Measurements from ENCODE around the gene COX7B.
"Not testable (repeated sequence)": the region's sequence is repeated elsewhere in the genome, so short reads cannot be mapped to it uniquely, and the experiment has no call there.

COX7B gene

DNA sequence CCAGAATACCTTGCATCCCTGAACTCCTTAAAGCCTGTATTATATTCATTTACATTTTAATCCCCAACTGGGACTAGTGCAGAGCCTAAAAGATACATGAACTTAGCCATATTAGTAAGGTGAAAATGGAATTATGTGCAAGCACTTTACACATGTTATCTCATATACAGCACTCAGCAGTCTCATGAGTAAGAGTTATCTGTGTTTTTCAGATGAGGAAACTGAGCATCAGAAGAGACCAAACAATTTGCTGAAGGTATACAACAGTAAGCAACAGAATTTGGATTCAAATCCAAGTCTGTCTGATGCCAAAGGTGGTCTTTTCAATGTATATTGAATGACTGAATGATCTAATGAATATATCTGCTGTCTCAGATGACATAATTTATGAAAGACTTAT is 23.5 kb downstream of the COX7B start:
- H2AFZ ChIP-seq (ENCODE audit: low read depth, low read length) = no peak overlapping the region
- no peaks in the 10 kb centered on the region for H3K4me1 ChIP-seq (ENCODE audit: insufficient read depth, low read length)
- H3K4me3 ChIP-seq (ENCODE audit: low read length) = no peak overlapping the region
- H3K36me3 ChIP-seq (ENCODE audit: insufficient read depth, low read length) = no peaks in the 10 kb centered on the region
- H3K27me3 ChIP-seq (ENCODE audit: insufficient read depth, low read length) = no peaks in the 10 kb centered on the region
- no peaks in the 10 kb centered on the region for H3K9me3 ChIP-seq (ENCODE audit: low read length)

DNA sequence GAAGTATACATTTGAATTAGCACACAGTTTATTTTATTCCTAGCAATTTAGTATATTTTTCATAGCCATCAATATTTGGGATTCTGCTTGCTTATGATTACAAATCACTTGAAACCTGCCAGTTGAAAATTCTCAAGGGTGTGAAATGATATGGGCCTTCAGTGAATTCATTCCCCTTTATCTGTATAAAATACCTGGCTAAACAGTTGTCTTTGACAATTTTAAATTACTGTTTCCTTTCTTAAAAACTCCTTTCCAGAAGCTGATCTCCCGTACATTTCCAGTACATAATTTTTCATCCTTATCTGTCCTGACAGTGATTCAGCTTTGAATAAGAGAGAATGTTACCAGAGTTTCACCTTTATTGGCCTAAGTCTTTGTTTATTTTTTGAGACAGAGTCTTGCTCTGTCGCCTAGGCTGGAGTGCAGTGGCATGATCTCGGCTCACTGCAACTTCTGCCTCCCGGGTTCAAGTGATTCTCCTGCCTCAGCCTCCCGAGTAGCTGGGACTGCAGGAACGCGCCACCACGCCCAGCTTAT is 25.1 kb downstream of the COX7B start:
- Histone ChIP-seq H3K4me3 (ENCODE audit: low read length) (no peak overlapping the region), H3K27me3 (ENCODE audit: insufficient read depth, low read length) (no peaks in the 10 kb centered on the region), H3K9me3 (ENCODE audit: low read length) (no peaks in the 10 kb centered on the region), H2AFZ (ENCODE audit: low read depth, low read length) (no peak overlapping the region), H3K4me1 (ENCODE audit: insufficient read depth, low read length) (no peaks in the 10 kb centered on the region), H3K36me3 (ENCODE audit: insufficient read depth, low read length) (no peaks in the 10 kb centered on the region)

DNA sequence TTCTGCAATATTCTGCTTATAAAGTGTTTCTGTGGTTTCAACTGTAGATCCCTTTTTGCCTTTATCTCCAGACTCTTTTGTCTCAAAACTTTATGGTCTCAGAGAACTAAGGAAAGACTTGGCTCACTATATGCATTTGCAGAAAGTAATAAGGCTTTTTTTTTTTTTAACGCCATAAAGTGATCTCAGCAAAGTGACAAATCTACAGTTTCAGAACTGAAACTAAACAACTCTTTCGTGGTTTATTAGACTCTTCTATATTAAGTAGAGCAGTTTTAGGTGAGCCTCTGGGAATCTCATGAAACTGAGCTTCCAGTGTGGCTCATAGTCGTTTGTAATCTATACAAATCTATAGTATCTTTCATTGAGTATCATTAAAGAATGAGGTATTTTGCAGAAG is 26.5 kb downstream of the COX7B start:
- Histone ChIP-seq H3K36me3 (ENCODE audit: insufficient read depth, low read length) (no peaks in the 10 kb centered on the region), H3K9me3 (ENCODE audit: low read length) (no peaks in the 10 kb centered on the region), H3K4me3 (ENCODE audit: low read length) (no peak overlapping the region), H2AFZ (ENCODE audit: low read depth, low read length) (no peak overlapping the region), H3K27me3 (ENCODE audit: insufficient read depth, low read length) (no peaks in the 10 kb centered on the region), H3K4me1 (ENCODE audit: insufficient read depth, low read length) (no peaks in the 10 kb centered on the region)

DNA sequence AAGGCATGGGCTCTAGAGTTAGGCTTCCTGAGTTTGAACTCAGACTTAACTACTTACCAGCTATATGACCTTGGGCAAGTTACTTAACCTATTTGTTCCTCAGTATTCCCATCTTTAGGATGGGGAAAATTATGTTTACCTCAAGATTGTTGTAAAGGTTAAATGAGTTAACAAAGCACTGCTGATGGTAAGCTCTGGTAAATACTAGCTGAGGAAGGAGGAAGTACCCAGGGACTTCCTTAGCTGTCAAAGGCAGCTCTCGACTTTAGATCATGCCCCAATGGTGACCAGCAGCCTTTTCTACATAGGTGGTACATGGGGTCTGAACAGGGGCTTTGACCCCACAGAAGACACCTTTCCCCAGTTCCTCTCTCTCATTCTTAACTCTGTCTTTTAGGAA is 31.3 kb downstream of the COX7B start:
- Histone ChIP-seq H3K4me1 (ENCODE audit: insufficient read depth, low read length) (no peaks in the 10 kb centered on the region), H3K9me3 (ENCODE audit: low read length) (no peaks in the 10 kb centered on the region), H3K4me3 (ENCODE audit: low read length) (no peak overlapping the region), H3K27me3 (ENCODE audit: insufficient read depth, low read length) (no peaks in the 10 kb centered on the region), H2AFZ (ENCODE audit: low read depth, low read length) (no peak overlapping the region), H3K36me3 (ENCODE audit: insufficient read depth, low read length) (no peaks in the 10 kb centered on the region)

DNA sequence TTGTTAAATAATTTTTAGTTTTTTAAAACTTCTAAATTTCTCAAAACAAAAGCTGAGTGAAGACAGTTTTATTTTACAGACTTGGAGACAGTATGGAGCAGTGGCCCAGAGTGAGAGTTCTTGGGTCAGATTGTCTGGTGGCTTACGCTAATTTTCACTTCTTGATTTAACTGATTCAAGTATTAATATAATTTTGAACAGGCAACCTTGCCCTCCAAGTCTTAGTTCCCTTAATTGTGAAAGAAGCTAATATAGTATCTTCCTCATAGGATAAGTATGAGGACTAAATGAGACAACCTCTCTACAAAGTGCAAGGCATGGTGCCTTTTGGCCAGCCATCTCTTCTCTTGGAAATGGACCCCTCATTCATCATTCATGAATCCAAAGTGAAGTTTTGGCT is 36.6 kb downstream of the COX7B start:
- H2AFZ ChIP-seq (ENCODE audit: low read depth, low read length) = no peak overlapping the region
- H3K4me1 ChIP-seq (ENCODE audit: insufficient read depth, low read length) = no peaks in the 10 kb centered on the region
- H3K9me3 ChIP-seq (ENCODE audit: low read length) = no peaks in the 10 kb centered on the region
- H3K27me3 ChIP-seq (ENCODE audit: insufficient read depth, low read length) = no peaks in the 10 kb centered on the region
- no peaks in the 10 kb centered on the region for H3K36me3 ChIP-seq (ENCODE audit: insufficient read depth, low read length)
- no peak overlapping the region for H3K4me3 ChIP-seq (ENCODE audit: low read length)

DNA sequence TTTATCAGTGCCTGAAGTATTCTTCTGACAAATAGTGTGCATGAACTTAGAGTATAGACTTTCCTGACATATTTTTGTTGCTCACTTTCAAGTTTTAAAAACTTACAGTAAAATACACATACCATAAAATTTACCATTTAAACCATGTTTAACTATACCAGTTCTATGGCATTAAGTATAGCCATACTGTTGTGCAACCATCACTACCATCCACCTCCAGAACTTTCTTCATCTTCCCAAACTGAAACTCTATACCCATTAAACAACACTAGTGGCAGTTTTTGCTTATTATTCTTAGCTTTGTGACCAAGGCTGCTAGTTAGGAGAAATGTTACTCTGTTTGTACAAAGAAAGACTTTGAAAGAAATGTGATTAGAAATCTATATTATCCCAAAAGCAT is 37.0 kb downstream of the COX7B start:
- no peak overlapping the region for H3K4me3 ChIP-seq (ENCODE audit: low read length)

DNA sequence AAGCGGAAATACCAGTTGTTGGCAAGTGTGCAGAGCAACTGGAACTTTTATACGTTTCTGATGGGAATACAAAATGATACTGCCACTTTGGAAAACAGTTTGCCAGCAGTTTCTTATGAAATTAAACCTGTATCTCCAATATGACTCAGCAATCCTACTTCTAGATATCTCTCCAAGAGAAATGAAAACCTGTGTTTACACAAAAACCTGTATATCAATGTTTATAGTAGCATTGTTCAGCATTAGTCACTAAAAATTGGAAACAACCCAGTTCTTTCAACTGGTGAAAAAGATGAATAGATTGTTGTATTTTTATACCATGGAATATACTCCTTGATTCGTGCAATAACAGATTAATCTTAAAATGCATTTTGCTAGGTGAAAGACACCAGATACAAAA is 38.0 kb downstream of the COX7B start:
- Histone ChIP-seq H3K9me3 (ENCODE audit: low read length) (no peaks in the 10 kb centered on the region), H3K4me3 (ENCODE audit: low read length) (no peak overlapping the region), H3K27me3 (ENCODE audit: insufficient read depth, low read length) (no peaks in the 10 kb centered on the region), H3K4me1 (ENCODE audit: insufficient read depth, low read length) (no peaks in the 10 kb centered on the region), H3K36me3 (ENCODE audit: insufficient read depth, low read length) (no peaks in the 10 kb centered on the region), H2AFZ (ENCODE audit: low read depth, low read length) (no peak overlapping the region)

More for the DNA sequence above, 37.0 kb downstream of the COX7B start:
- Histone ChIP-seq H2AFZ (ENCODE audit: low read depth, low read length) (no peak overlapping the region), H3K27me3 (ENCODE audit: insufficient read depth, low read length) (no peaks in the 10 kb centered on the region), H3K9me3 (ENCODE audit: low read length) (no peaks in the 10 kb centered on the region), H3K36me3 (ENCODE audit: insufficient read depth, low read length) (no peaks in the 10 kb centered on the region), H3K4me1 (ENCODE audit: insufficient read depth, low read length) (no peaks in the 10 kb centered on the region)

DNA sequence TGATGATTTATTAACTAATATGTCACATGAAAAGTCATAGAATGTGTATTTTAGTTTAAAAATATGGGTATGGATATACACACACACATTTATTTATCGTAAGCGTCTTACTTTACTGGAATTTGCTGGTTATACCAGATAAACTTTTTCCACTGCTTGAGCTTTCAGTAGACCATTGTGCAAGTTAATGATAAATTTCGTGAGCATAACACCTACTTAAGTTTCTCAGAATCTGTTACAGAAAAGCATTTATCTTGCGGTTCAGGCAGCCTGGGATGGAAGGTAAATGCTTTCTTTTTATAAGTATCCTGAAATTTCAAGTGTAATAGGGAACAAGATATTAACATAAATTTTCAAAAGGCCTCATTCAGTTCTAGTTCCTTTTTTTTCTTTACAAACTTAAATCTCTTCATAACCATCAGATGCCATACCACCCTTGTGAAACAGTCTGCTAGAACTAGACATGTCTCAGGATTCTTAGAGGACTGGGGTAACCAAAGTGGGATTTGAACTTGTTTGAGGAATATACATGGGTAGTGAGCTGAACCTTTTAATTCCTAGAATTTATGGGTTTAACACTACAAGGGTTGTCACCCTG is 38.9 kb downstream of the COX7B start:
- H3K4me3 ChIP-seq (ENCODE audit: low read length) = no peak overlapping the region
- H3K9me3 ChIP-seq (ENCODE audit: low read length) = no peaks in the 10 kb centered on the region

DNA sequence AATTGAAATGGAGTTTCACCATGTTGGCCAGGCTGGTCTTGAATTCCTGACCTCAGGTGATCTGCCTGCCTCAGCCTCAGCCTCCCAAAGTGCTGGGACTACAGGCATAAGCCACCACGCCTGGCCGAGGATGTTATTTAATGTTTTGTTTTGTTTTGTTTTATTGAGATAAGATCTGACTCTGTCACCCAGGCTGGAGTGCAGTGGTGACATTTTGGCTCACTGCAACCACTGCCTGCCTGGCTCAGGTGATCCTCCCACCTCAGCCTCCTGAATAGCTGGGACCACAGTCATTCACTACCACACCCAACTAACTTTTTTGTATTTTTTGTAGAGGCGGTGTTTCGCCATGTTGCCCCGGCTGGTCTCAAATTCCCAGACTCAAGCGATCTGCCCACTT is 45.8 kb downstream of the COX7B start:
- not testable (repeated sequence) for H3K36me3 ChIP-seq (ENCODE audit: insufficient read depth, low read length)

More for the DNA sequence above, 38.9 kb downstream of the COX7B start:
- Histone ChIP-seq H3K36me3 (ENCODE audit: insufficient read depth, low read length) (no peaks in the 10 kb centered on the region), H3K27me3 (ENCODE audit: insufficient read depth, low read length) (no peaks in the 10 kb centered on the region), H3K4me1 (ENCODE audit: insufficient read depth, low read length) (no peaks in the 10 kb centered on the region), H2AFZ (ENCODE audit: low read depth, low read length) (no peak overlapping the region)

DNA sequence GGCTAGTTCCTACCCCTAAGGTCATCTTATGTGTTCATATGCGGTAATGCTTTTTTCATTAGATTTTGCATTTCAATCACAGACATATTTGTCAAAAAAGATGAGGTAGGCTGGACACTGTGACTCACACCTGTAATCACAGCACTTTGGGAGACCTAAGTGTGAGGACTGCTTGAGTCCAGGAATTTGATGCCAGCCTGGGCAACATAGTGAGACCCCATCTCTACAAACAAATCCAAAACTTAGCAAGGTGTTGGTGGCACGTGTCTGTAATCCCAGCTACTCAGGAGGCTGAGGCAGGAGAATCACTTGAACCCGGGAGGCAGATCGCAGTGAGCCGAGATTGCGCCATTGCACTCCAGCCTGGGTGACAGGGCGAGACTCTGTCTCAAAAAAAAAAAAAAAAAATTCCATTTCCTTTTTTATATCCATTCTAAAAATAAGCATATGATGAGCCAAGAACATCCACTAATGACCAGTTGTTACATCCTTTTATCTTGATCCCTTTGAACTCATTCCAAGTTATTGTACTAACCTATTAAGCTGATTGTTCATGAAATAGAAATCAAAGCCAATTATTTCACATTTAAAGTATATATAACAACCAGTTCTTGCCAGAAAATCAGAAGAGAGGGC is 46.8 kb downstream of the COX7B start:
- Histone ChIP-seq H2AFZ (ENCODE audit: low read depth, low read length) (no peak overlapping the region), H3K27me3 (ENCODE audit: insufficient read depth, low read length) (no peaks in the 10 kb centered on the region)

More for the DNA sequence above, 45.8 kb downstream of the COX7B start:
- not testable (repeated sequence) for H3K9me3 ChIP-seq (ENCODE audit: low read length); H3K27me3 ChIP-seq (ENCODE audit: insufficient read depth, low read length); H3K4me1 ChIP-seq (ENCODE audit: insufficient read depth, low read length); H3K4me3 ChIP-seq (ENCODE audit: low read length); H2AFZ ChIP-seq (ENCODE audit: low read depth, low read length)

DNA sequence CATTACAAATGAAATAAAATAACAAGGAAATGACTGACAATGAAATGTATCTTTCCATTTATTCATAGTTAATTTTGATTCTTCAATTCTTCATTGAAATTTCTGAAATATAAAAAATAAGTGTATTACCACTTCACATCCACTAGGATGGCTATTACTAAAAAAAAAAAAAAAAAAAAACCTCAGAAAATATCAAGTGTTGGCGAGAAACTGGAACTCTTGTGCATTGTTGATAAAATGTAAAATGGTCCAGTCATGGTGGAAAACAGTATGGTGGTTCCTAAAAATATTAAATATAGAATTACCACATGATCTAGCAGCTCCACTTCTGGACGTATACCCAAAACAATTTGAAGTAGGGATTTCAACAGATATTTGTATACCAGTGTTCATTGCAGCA is 47.3 kb downstream of the COX7B start:
- Histone ChIP-seq H3K4me1 (ENCODE audit: insufficient read depth, low read length) (no peaks in the 10 kb centered on the region), H3K27me3 (ENCODE audit: insufficient read depth, low read length) (no peaks in the 10 kb centered on the region), H3K4me3 (ENCODE audit: low read length) (no peak overlapping the region), H3K9me3 (ENCODE audit: low read length) (no peaks in the 10 kb centered on the region), H2AFZ (ENCODE audit: low read depth, low read length) (no peak overlapping the region), H3K36me3 (ENCODE audit: insufficient read depth, low read length) (no peaks in the 10 kb centered on the region)

More for the DNA sequence above, 46.8 kb downstream of the COX7B start:
- Histone ChIP-seq H3K9me3 (ENCODE audit: low read length) (no peaks in the 10 kb centered on the region), H3K36me3 (ENCODE audit: insufficient read depth, low read length) (no peaks in the 10 kb centered on the region), H3K4me3 (ENCODE audit: low read length) (no peak overlapping the region), H3K4me1 (ENCODE audit: insufficient read depth, low read length) (no peaks in the 10 kb centered on the region)

DNA sequence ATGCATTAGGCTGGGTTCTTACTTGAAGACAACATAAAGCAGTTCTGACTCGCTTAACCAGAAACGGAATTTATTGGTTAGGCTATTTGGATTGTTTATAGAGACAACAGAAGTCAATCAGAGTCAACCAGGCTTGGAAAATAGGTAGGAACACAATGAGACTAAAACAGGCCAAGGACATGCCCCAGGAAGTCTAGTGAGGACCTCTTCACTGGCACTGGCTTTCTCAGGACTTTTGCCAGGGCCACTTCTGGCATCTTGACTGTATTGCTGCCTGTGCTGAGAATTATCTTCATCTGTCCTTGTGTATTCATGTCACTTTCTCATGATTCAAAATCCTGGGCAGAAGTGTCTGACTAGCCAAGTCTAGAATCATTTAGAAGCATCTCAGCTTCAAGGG is 50.6 kb downstream of the COX7B start:
- no peaks in the 10 kb centered on the region for H3K4me1 ChIP-seq (ENCODE audit: insufficient read depth, low read length)
- no peaks in the 10 kb centered on the region for H3K9me3 ChIP-seq (ENCODE audit: low read length)
- no peak overlapping the region for H2AFZ ChIP-seq (ENCODE audit: low read depth, low read length)
- H3K27me3 ChIP-seq (ENCODE audit: insufficient read depth, low read length) = no peaks in the 10 kb centered on the region
- no peak overlapping the region for H3K4me3 ChIP-seq (ENCODE audit: low read length)
- no peaks in the 10 kb centered on the region for H3K36me3 ChIP-seq (ENCODE audit: insufficient read depth, low read length)

DNA sequence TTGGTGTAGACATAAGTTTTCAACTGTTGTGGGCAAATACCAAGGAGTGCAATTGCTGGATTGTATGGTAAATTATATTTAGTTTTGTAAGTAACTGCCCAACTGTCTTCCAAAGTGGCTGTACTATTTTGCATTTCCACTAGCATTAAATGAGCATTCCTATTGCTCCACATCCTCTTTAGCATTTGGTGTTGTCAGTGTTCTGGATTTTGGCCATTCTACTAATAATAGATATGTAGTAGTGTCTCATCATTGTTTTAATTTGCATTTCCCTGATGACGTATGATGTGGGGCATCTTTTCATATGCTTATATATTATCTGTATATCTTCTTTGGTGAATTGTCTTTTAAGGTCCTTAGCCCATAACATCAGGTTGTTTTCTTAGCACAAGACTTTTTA is 52.9 kb downstream of the COX7B start:
- no peaks in the 10 kb centered on the region for H3K4me1 ChIP-seq (ENCODE audit: insufficient read depth, low read length)
- no peak overlapping the region for H3K4me3 ChIP-seq (ENCODE audit: low read length)
- no peaks in the 10 kb centered on the region for H3K27me3 ChIP-seq (ENCODE audit: insufficient read depth, low read length)
- no peaks in the 10 kb centered on the region for H3K36me3 ChIP-seq (ENCODE audit: insufficient read depth, low read length)
- H3K9me3 ChIP-seq (ENCODE audit: low read length) = no peaks in the 10 kb centered on the region
- H2AFZ ChIP-seq (ENCODE audit: low read depth, low read length) = no peak overlapping the region

DNA sequence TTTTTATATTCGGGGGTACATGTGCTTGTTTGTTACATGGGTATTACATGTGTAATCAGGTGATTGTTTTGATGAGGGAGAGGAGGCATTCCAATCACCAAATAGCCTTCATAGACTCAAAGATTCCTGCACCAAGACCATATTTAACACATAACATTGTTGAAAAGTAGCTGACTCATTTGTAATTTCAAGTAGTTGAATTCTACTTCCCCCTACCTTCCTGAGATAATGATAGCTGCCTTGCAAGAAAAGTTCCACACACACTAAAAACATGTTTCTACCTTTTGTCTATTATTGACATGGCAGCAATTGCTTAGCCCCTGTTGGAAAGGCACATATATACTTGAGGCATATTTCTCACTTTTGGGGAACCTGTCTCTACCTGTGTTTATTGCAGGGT is 54.0 kb downstream of the COX7B start:
- no peaks in the 10 kb centered on the region for H3K36me3 ChIP-seq (ENCODE audit: insufficient read depth, low read length)
- no peak overlapping the region for H2AFZ ChIP-seq (ENCODE audit: low read depth, low read length)
- H3K4me3 ChIP-seq (ENCODE audit: low read length) = no peak overlapping the region
- H3K27me3 ChIP-seq (ENCODE audit: insufficient read depth, low read length) = no peaks in the 10 kb centered on the region
- no peaks in the 10 kb centered on the region for H3K4me1 ChIP-seq (ENCODE audit: insufficient read depth, low read length)
- H3K9me3 ChIP-seq (ENCODE audit: low read length) = no peaks in the 10 kb centered on the region
